Fibroblast of peridontal ligament (primary cell): ENCODE results near the gene SPIN2A.
"Not testable (repeated sequence)": the region's sequence is repeated elsewhere in the genome, so short reads cannot be mapped to it uniquely, and the experiment has no call there.

ENCODE experiments used
- DNase-seq: peaks from one replicate; pipeline ENCODE4 v3.0.0-alpha.2; 2010; ENCODE audit errors: extremely low read depth

Gene SPIN2A

DNA sequence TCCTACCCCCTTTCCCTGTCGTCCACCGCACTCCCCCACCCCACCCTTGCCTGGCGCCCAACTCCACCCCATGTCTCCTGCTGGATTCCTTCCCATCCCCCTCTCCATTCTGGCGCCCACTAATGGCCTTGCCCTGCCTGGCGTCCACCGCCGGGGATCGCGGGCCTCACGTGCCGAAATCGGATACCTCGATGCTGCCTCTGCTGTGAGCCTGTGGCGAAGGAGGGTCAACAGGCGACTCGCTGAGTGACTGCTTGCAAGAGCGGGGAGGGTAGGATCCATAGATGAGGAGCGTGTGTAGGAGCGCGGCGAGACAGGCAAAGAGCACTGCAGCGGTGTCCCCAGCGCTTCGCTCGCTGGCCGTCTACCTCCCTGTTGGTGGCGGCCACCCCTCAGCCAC, at the start of gene SPIN2A:
Gene SPIN2A, minus strand, starts transcription at position 325 of the 400 bp plus-strand sequence. CDS start 800 bp downstream, outside the sequence.
- DNase-seq, result not testable (repeated sequence)

DNA sequence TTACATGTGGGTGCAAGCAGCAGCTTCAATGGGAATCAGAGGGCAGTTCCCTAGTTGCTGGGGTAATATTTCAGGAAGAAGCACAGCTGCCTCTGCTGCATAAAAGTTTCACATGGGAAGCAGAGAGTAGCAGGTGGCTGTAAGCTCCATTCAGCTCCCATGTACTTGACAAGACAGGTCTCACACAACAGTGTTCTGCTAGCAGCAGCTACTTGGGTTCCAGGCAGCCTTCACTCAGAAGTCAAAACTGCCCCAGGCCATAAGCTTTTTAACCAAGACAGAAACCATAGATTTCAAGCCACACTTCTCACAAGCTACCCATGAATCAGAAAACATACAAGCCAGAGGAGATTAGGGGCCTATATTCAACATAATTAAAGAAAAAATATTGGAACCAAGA, 41.4 kb upstream of the SPIN2A start:
- DNase-seq, result no peak

DNA sequence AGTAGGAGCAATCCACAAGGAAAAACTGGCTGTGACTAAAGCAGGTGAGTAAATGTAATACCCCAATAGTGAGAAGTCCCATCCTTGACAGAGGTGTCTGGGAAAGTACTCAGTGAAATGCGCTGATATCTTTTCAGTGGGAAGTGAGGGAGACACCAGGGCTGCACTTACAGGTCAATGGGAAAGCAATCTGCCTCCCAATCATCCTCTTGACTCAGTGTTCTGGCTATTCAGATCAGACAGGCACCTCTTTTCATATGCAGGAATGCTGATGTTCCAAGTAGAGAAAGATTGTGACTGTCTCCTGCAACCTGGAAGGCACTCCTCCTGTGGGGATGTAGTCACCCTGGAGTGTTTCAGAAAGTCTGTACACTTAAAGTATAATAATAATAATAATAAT, 39.9 kb upstream of the SPIN2A start:
- no peak for DNase-seq

DNA sequence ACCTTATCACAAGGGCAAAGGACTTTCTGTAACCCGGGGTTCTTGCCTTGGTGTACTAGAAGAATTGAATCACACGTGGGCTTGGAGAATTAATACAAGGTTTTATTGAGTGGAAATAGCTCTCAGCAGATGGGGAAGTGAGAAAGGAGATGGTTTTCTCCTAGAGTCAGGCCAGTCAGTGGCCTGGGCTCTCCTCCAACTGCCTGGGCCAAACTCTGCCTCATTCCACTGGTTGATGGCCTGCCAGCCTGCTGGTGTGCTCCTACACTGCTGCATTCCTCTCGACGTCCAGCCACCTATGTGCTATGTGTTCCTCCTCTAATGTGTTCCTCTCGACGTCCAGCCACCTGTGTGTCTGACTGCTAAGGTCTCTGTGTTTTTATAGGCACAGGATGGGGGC, 35.3 kb upstream of the SPIN2A start:
- DNase-seq, result no peak

DNA sequence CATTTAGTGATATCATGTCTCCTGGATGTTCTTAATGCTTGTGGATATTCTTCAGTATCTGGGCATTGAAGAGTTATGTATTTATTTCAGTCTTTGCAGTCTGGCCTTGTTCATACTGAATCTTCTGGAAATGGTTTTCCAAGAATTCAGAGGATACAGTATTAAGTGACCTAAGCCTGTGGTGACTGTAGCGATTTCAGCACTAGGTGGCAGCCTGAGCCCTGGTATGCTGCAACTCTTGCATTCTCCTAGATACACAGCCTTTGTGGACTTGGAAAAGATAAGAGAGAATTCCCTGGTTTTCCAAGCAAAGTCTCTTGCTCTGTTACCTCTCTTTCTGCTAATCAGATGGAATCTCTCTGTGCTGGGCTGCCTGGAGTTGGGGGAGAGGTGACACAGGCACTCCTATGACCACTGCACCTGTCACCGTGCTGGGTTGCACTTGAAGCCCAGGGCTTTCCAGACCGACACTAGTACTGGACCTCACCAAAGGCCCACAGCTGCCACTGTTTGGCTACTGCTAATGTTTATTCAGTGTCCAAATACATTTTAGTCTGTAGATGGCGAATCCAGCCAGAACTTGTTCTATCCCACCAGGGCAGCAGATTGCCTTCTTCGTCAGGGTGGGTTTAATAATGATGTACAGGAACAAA, 19.3 kb upstream of the SPIN2A start:
- peak; percentile 45 for DNase-seq

DNA sequence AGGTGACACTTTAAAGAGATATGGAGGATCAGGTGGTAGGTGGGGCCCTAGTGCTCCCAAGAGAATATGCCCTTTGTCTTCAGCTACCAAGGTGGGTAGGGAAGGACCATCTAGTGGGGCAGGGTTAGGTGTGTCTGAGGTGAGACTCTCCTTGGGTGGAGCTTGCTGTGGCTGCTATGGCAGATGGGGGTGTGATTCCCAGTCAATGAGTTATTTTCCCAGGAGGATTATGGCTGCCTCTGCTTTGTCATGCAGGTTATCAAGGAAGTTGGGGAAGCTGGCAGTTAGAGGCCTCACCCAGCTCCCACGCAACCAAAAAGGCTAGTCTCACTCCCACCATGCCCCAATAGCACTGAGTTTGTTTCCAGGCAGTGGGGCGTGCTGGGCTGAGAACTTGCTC, 18.0 kb upstream of the SPIN2A start:
- no peak for DNase-seq

DNA sequence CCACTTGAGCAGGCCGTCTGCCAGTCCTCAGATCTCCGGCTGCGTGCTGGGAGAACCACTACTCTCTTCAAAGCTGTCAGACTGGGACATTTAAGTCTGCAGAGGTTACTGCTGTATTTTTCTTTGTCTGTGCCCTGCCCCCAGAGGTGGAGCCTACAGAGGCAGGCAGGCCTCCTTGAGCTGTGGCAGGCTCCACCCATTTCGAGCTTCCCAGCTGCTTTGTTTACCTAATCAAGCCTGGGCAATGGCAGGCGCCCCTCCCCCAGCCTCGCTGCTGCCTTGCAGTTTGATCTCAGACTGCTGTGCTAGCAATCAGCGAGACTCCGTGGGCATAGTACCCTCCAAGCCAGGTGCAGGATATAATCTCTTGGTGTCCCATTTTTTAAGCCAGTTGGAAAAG, 15.0 kb upstream of the SPIN2A start:
- not testable (repeated sequence) for DNase-seq

DNA sequence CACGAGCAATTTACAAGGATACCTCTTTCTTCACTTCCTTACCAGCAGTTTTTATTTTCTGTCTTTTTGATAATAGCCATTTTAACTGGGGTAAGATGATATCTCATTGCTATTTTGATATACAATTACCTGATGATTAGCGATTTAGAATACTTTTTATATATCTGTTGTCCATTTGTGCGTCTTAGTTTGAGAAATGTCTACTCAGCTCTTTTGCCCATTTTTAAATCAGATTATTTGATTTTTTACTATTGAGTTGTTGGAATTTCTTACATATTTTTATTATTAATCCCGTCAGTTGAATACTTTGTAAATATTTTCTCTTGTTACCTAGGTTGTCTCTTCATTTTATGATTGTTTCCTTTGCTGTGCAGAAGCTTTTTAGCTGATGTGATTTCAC, 1.5 kb upstream of the SPIN2A start:
- DNase-seq, result no peak

DNA sequence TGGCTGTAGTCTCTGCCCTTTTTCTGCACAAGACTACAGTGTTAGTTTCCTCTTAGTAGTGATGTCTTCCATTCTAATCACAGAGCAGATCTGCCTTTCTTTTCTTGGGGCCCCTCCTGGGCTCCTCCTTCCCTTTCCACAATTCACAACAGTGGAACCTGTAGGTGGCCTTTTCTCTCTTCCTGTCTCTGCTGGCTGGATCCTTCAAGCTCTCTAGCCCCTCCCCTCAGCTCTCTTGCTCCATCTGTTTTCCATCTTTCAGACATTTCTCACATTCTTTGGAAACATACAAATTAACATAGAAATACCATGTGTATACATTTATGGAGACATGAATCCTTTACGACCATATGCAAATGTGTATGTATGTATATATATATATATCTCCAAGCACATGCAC, 304 bp upstream of the SPIN2A start:
- peak; percentile 36 for DNase-seq

DNA sequence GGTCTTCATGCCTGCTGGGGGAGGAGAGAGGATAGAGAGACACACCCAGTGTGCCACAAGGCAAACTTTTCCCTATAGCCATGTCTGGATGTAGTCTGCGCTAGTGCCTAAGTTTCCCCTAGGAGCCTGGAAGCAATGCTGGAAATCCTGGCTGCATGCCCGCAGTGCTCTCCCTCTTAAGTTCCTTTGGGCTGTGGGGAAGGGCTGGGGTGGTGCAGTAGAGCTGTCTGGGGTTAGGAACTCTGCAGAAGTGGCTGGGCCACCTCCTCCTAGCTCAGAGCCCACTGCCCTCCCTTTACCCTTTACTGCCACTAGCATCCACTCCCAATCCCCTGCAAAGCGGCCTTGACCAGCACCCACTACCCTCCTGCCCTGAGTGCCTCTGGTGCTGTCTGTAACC, 608 bp downstream of the SPIN2A start:
- DNase-seq, result not testable (repeated sequence)

DNA sequence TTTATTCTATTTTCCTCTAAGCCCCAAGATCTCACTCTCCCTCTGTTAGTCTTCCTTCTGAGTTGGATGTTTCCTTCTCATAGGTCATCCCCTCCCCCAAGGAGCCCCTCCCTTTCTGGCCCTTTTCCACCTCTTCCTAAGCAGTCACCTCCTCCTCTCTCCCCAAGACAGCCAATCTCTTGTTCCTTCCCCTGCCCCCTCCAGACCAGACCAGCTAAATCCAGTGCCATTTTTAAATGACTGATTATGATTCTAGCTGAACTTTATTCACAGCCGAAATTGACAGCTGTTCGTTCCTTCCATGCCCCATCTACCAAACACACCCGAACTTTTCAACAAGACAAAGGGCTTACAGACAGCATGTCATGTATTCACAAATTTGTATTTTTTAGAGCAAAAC, 1.9 kb downstream of the SPIN2A start:
- no peak for DNase-seq

DNA sequence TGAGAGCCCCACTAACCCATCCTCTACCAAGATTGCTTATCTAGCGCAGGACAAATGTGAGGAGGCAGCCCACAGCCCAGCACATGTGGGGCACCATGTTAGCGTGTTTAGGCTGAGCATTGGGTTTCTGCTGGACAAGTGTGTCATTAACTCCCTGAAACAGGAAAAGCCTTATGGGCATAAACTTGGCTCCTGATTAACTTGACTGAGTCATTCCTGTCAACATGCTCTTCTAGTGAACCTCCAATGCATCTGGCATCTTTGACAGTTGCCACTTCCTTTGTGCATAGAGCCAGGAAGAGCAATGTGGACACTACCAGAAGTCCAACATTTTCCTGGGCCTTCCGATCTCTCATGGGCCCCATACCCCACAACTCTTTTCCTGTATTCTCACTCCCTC, 2.5 kb downstream of the SPIN2A start:
- DNase-seq, result no peak

DNA sequence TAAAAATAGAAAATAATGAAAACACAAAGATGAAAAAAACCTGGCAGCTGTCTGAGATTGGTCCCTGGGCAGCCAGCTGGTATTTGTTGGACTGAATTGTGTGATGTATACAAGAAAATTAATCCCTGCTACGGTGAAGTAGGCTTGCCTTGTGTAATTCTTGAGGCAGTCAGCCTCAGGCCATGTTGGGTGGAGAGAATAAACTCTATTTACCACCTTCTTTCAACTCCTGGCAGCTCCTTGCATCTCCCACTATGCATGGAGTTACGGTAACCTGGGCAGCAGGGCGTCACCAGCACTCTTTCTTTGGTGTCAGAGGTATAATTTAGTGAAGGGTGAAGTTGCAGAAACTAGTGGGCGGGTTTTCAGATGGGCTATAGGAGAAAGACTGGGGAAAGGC, 3.5 kb downstream of the SPIN2A start:
- DNase-seq, result no peak

DNA sequence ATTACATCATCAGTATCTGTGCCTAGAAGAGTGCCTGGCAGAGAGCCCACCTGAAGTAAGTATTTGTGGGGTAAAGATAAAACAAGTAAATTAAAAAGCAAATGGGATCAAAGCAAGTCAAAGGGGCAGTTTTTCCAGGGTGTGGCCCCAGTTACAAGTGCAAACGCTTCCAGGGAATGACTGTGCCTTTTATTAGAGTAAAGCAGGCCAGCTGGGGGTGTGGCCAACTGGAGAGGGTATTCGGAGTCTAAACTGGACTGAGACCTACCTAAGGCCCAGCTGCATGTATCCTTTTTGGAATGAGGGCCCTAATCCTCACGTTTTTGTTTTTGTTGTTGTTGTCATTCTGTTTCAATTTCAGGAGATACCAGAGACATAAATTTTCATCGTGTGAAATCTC, 3.9 kb downstream of the SPIN2A start:
- not testable (repeated sequence) for DNase-seq

DNA sequence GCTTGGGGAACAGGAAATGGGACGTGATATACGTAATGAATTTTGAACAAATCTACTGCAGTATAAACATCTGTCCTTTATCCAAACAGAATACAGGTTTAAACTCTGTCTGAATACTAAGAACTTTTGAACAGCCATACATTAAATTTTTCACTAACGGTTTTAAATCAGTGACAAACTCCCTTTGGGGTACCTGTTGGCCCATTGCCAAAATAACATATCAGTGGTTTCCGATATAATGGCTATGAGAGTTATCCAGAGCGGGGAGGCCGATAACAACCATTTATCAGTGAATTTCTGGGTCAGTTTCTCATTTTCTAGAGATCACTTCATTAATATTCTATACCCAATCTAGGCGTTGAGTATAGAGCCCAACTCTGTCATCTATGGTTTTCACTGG, 5.2 kb downstream of the SPIN2A start:
- DNase-seq, result no peak

DNA sequence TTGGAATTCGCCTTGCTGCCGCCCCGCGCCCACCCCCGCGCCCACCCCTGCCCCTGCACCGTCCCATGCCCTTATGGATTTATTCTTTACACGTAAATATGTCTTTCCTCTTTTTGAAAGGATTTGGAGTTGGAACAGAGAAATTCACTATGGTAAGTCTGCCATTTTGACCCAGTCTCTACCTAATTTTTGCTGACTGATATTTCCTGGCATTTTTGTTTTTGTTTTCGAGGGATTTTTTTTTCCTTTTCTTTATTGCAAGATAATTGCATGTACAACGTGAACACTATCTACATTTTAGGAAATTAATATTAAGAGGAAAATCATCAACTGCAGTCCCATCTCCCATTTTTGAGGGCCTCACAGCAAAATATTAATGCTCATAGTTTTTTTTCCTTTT, 15.4 kb downstream of the SPIN2A start:
- DNase-seq, result peak; percentile 0

DNA sequence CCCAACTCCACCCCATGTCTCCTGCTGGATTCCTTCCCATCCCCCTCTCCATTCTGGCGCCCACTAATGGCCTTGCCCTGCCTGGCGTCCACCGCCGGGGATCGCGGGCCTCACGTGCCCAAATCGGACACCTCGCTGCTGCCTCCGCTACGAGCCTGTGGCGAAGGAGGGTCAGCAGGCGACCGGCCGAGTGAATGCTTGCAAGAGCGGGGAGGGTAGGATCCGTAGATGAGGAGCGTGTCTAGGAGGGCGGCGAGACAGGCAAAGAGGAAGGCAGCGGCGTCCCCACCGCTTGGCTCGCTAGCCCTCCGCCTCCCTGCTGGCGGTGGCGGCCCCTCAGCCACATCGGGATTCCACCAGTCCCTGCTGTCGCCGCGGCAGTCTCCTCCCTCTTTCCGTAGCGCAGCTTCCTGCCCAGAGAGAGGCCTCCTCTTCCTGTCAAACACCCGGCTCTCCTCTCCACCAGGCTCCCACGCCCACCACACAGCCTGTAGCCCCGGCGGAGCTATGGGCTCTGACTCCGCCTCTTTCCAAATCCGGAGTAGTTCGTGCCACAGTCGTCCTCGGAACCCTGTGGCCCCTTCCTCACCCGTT, 15.9 kb downstream of the SPIN2A start, which contains the start of gene SPIN2B:
Gene SPIN2B, minus strand, starts transcription at position 387 of the 594 bp plus-strand sequence.
- DNase-seq, result peak; percentile 58

DNA sequence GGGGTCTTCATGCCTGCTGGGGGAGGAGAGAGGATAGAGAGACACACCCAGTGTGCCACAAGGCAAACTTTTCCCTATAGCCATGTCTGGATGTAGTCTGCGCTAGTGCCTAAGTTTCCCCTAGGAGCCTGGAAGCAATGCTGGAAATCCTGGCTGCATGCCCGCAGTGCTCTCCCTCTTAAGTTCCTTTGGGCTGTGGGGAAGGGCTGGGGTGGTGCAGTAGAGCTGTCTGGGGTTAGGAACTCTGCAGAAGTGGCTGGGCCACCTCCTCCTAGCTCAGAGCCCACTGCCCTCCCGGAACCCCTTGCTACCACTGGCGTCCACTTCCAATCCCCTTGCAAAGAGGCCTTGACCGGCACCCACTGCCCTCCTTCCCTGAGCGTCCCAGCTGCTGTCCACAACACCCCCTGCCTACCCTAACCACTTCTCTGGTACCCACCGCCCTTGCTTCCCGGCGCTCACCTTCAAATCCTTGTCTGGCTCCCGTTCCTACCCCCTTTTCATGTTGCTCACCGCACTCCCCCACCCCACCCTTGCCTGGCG, 16.5 kb downstream of the SPIN2A start:
- peak; percentile 0 for DNase-seq

DNA sequence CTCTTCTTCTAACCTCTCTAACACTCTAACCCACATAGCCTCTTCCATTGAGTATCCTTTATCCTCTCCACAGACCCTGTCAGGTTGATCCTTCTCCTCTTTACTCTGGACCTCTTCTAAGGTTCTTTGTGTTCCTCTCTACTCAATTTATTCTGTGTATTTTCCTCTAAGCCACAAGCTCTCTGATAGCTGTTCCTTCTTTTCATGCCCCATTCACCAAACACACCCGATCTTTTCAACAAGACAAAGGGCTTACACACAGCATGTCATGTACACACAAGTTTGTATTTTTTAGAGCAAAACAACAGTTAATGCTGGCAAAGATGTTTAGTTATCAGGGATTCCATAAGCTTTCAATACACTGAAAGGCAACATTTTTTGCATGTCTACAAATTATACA, 17.8 kb downstream of the SPIN2A start:
- no peak for DNase-seq

DNA sequence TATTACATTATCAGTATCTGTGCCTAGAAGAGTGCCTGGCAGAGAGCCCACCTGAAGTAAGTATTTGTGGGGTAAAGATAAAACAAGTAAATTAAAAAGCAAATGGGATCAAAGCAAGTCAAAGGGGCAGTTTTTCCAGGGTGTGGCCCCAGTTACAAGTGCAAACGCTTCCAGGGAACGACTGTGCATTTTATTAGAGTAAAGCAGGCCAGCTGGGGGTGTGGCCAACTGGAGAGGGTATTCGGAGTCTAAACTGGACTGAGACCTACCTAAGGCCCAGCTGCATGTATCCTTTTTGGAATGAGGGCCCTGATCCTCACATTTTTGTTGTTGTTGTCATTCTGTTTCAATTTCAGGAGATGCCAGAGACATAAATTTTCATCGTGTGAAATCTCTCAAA, 19.6 kb downstream of the SPIN2A start:
- DNase-seq, result not testable (repeated sequence)

DNA sequence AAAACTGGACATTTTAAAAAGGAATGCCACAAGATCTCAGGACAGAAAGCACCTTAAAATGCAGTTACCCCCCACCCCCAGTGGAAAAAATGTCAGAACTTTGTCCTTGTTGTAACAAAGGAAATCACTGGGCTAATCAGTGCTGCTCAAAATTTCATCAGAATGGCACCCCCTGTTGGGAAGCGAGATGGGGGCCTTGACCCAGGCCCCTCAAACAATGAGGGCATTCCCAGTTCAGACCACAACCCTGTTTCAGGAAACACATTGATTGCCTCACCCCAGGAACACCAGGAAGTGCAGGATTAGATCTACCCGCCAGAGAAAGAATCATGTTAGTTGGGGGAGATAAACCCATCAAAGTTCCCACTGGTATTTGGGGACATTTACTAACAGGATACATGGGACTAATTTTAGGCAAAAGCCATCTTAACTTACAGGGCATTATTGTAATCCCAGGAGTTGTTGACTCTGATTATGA, 32.2 kb downstream of the SPIN2A start:
- no peak for DNase-seq

DNA sequence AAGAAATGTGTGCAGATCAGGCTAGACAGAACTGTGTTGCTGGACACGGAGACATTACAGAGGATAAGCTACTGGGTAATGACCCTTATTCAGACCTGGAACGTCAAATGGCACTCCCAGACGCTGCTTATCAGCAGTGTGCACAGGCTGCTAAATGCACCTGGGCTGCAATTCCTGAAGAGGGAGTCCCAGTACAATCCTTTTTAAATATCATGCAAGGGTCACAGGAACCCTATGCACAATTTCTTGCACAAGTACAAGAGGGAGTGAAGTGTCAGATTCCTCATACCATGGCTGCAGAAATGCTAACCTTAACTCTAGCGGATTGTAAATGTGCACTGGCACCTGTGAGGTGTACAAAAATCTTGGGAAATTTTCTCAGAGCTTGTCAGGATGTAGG, 32.8 kb downstream of the SPIN2A start:
- no peak for DNase-seq

DNA sequence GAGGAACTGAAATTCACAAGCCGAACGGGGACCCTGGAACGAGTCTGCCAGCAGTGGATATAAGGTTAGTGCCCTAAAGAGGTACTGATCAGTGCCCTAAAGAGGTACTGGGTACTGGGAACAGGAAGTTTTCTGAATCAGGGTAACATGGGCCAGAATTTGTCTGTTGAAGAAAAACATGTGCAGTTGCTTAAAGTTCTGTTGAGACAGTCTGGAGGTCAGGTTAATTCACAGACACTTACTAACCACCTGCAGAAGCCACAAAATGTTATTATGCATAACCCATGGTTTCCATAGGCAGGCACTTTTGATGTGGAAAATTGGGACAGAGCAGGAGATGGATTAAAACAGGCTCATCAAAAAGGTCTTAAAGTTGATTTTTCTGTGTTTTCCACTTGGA, 33.7 kb downstream of the SPIN2A start:
- DNase-seq, result no peak
